PC-3 (cell line): ENCODE measurements around the gene WNK2.

Source experiments
- CTCF ChIP-seq: fragments of 300-600 bp; sonication (generic); conservative IDR thresholded peaks from 2 replicates; pipeline ENCODE4 v1.5.1; 2017; ENCODE audit warnings: antibody characterized with exemption, low read depth, mild to moderate bottlenecking, low read length
- EZH2 ChIP-seq: fragments of 300-600 bp; sonication (generic); IDR thresholded peaks from one replicate; pipeline ENCODE4 v1.6.1; 2017; ENCODE audit warnings: antibody characterized with exemption, mild to moderate bottlenecking, low read length; ENCODE audit not compliant: unreplicated experiment
- EZH2phosphoT487 ChIP-seq: fragments of 300-600 bp; sonication (generic); IDR thresholded peaks from 2 replicates; pipeline ENCODE4 v1.6.1; 2018; ENCODE audit warnings: mild to moderate bottlenecking, antibody characterized with exemption, low read length, borderline replicate concordance

- TF ChIP-seq CTCF (no peak), EZH2 (no peak), EZH2phosphoT487 (no peak)
Observed at GRCh38 chr9:93188426-93189368, 4.8 kb downstream of the WNK2 start.
